ENCODE measurements around the gene RAD54L.

The RAD54L gene

GRCh38 chr1:46263146-46263545 lies 15.6 kb downstream of the RAD54L start:
- no peaks in the 10 kb centered on the region for H3K4me1 ChIP-seq (ENCODE audit: insufficient read depth, poor library complexity, severe bottlenecking)
- TF ChIP-seq CTCF (IDR thresholded peaks at IDR 0.05; ENCODE audit: poor library complexity, severe bottlenecking), result no peak
- H3K4me3 ChIP-seq (ENCODE audit: severe bottlenecking), result no peak overlapping the region
- no peaks in the 10 kb centered on the region for H3K9me3 ChIP-seq (ENCODE audit: severe bottlenecking)
- no peak for DNase-seq (ENCODE audit: low spot score)
- no peak for ATAC-seq (ENCODE audit: low read depth)
- H3K36me3 ChIP-seq (ENCODE audit: low read depth), result peaks cover 86% of the 10 kb centered on the region
- H3K27me3 ChIP-seq (ENCODE audit: insufficient read depth, poor library complexity, severe bottlenecking), result no peaks in the 10 kb centered on the region
- no peak overlapping the region for H3K27ac ChIP-seq (ENCODE audit: poor library complexity, severe bottlenecking)

- Histone ChIP-seq H3K27ac (ENCODE audit: poor library complexity, severe bottlenecking) (no peak overlapping the region), H3K9me3 (ENCODE audit: severe bottlenecking) (no peaks in the 10 kb centered on the region), H3K4me1 (ENCODE audit: insufficient read depth, poor library complexity, severe bottlenecking) (no peaks in the 10 kb centered on the region), H3K4me3 (ENCODE audit: severe bottlenecking) (no peak overlapping the region), H3K36me3 (ENCODE audit: low read depth) (peaks cover 92% of the 10 kb centered on the region), H3K27me3 (ENCODE audit: insufficient read depth, poor library complexity, severe bottlenecking) (no peaks in the 10 kb centered on the region)
- ATAC-seq (ENCODE audit: low read depth), result no peak
- TF ChIP-seq CTCF (IDR thresholded peaks at IDR 0.05; ENCODE audit: poor library complexity, severe bottlenecking), result no peak
- DNase-seq (ENCODE audit: low spot score), result no peak
These were observed 21.0 kb downstream of the RAD54L start for GRCh38 chr1:46268578-46268977.

GRCh38 chr1:46274225-46275029 lies 26.9 kb downstream of the RAD54L start:
- Histone ChIP-seq H3K27me3 (ENCODE audit: insufficient read depth, poor library complexity, severe bottlenecking) (no peaks in the 10 kb centered on the region), H3K27ac (ENCODE audit: poor library complexity, severe bottlenecking) (no peak overlapping the region), H3K4me3 (ENCODE audit: severe bottlenecking) (no peak overlapping the region), H3K9me3 (ENCODE audit: severe bottlenecking) (no peaks in the 10 kb centered on the region), H3K36me3 (ENCODE audit: low read depth) (peaks cover 95% of the 10 kb centered on the region), H3K4me1 (ENCODE audit: insufficient read depth, poor library complexity, severe bottlenecking) (no peaks in the 10 kb centered on the region)
- DNase-seq (ENCODE audit: low spot score) (no peak), ATAC-seq (ENCODE audit: low read depth) (no peak)
- no peak for TF ChIP-seq CTCF (IDR thresholded peaks at IDR 0.05; ENCODE audit: poor library complexity, severe bottlenecking)

- H3K4me1 ChIP-seq (ENCODE audit: insufficient read depth, poor library complexity, severe bottlenecking), result no peaks in the 10 kb centered on the region
- H3K36me3 ChIP-seq (ENCODE audit: low read depth), result peaks cover 95% of the 10 kb centered on the region
- TF ChIP-seq CTCF (IDR thresholded peaks at IDR 0.05; ENCODE audit: poor library complexity, severe bottlenecking), result no peak
- no peaks in the 10 kb centered on the region for H3K27me3 ChIP-seq (ENCODE audit: insufficient read depth, poor library complexity, severe bottlenecking)
- no peak for DNase-seq (ENCODE audit: low spot score)
- no peaks in the 10 kb centered on the region for H3K9me3 ChIP-seq (ENCODE audit: severe bottlenecking)
- no peak overlapping the region for H3K27ac ChIP-seq (ENCODE audit: poor library complexity, severe bottlenecking)
- ATAC-seq (ENCODE audit: low read depth), result no peak
- H3K4me3 ChIP-seq (ENCODE audit: severe bottlenecking), result no peak overlapping the region
These were observed 27.4 kb downstream of the RAD54L start for GRCh38 chr1:46275030-46275337.

GRCh38 chr1:46277658-46278373 lies 30.3 kb downstream of the RAD54L start:
- Histone ChIP-seq H3K36me3 (ENCODE audit: low read depth) (peaks cover 84% of the 10 kb centered on the region), H3K4me3 (ENCODE audit: severe bottlenecking) (no peak overlapping the region), H3K27ac (ENCODE audit: poor library complexity, severe bottlenecking) (no peak overlapping the region), H3K9me3 (ENCODE audit: severe bottlenecking) (no peaks in the 10 kb centered on the region), H3K4me1 (ENCODE audit: insufficient read depth, poor library complexity, severe bottlenecking) (no peaks in the 10 kb centered on the region), H3K27me3 (ENCODE audit: insufficient read depth, poor library complexity, severe bottlenecking) (no peaks in the 10 kb centered on the region)
- DNase-seq (ENCODE audit: low spot score), result no peak
- ATAC-seq (ENCODE audit: low read depth), result no peak
- TF ChIP-seq CTCF (IDR thresholded peaks at IDR 0.05; ENCODE audit: poor library complexity, severe bottlenecking), result no peak
